ENCODE results near the gene FGF13.

FGF13 gene

DNA sequence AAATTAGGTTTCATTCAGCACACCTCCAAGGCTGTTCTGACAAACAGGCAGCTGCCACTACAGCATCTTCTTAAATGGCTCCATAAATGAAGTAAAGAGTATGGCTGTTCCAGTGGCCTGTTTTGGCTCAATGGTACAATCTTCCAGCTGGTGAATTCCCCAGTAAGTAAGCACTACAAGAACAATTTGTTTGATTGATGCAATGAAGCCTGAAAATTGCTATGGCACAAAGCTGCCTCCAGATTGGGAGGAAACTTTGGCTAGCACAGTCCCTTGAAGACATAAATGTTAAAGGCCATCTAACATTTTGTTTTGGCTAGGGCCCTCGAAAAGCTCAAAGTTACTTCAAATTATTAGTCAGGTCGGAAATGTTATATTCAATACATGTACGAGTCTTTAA lies 47.5 kb downstream of the FGF13 start:
- TF ChIP-seq CTCF (IDR thresholded peaks at IDR 0.05; ENCODE audit: insufficient read depth, low read length, poor library complexity, severe bottlenecking): no peak
- no peaks in the 10 kb centered on the region for H3K27me3 ChIP-seq (replicated peaks; ENCODE audit: control insufficient read depth, insufficient read depth, low read length)
- no peak overlapping the region for H3K4me3 ChIP-seq (replicated peaks; ENCODE audit: low read depth, low read length)
- H3K36me3 ChIP-seq (ENCODE audit: control insufficient read depth, insufficient read depth, low read length): no peaks in the 10 kb centered on the region
- DNase-seq (ENCODE audit: extremely low read depth, insufficient read length): no peak

DNA sequence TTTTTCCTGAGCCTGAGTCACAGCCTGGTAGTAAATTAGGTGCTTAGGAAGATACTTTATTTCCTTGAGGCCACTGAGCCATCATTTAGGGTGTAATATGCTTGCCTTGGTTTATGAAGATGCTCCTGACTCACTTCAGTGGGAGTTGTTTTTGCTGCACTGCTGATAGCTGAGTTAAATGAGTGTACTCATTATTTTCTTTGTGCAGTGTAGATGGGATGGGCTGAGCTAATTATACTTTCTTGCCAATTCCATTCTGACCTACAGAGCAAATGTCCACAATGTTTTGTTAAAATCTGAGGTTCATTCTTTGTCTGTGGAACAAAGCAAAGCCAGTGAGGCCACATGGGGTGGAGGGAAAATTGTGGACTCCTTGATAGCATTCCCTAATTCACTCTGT lies 60.0 kb downstream of the FGF13 start:
- Histone ChIP-seq H3K4me3 (replicated peaks; ENCODE audit: low read depth, low read length) (no peak overlapping the region), H3K36me3 (ENCODE audit: control insufficient read depth, insufficient read depth, low read length) (no peaks in the 10 kb centered on the region), H3K27me3 (replicated peaks; ENCODE audit: control insufficient read depth, insufficient read depth, low read length) (no peaks in the 10 kb centered on the region)
- no peak for DNase-seq (ENCODE audit: extremely low read depth, insufficient read length)
- no peak for TF ChIP-seq CTCF (IDR thresholded peaks at IDR 0.05; ENCODE audit: insufficient read depth, low read length, poor library complexity, severe bottlenecking)

DNA sequence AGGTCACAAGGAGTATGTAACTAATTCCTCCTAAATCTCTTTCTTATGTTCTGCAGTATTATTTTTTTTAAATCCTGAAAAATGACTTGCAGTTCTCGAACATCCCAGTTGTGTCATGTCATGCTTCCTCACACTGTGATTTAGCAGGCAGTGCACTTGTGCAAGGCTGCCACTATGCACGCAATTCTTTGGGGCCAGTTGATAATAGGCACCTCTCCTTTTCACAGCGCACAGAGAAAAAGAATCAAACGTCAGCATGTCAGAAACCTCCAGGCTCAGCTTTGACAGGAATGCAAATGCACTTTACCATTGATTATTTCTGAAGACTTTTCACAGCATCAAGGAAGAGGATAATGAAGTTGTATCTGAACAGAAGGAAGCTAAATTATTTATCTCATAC lies 62.9 kb downstream of the FGF13 start:
- Histone ChIP-seq H3K4me3 (replicated peaks; ENCODE audit: low read depth, low read length) (no peak overlapping the region), H3K27me3 (replicated peaks; ENCODE audit: control insufficient read depth, insufficient read depth, low read length) (no peaks in the 10 kb centered on the region), H3K36me3 (ENCODE audit: control insufficient read depth, insufficient read depth, low read length) (no peaks in the 10 kb centered on the region)
- TF ChIP-seq CTCF (IDR thresholded peaks at IDR 0.05; ENCODE audit: insufficient read depth, low read length, poor library complexity, severe bottlenecking): no peak
- DNase-seq (ENCODE audit: extremely low read depth, insufficient read length): no peak

GRCh38 chrX:138638996-138639395 lies 72.5 kb downstream of the FGF13 start:
- Histone ChIP-seq H3K36me3 (ENCODE audit: control insufficient read depth, insufficient read depth, low read length) (no peaks in the 10 kb centered on the region), H3K27me3 (replicated peaks; ENCODE audit: control insufficient read depth, insufficient read depth, low read length) (no peaks in the 10 kb centered on the region), H3K4me3 (replicated peaks; ENCODE audit: low read depth, low read length) (no peak overlapping the region)
- TF ChIP-seq CTCF (IDR thresholded peaks at IDR 0.05; ENCODE audit: insufficient read depth, low read length, poor library complexity, severe bottlenecking): no peak
- DNase-seq (ENCODE audit: extremely low read depth, insufficient read length): no peak
